Neural progenitor cell (in vitro differentiated cells): ENCODE data around the gene OPRD1. TPM values are rescaled to one million over a fixed set of nuclear protein-coding genes. Genes with fewer than 3 reads are reported as not detected.

Experiments used
- DNase-seq: peaks from one replicate; pipeline ENCODE4 v3.0.0-alpha.2; 2016; ENCODE audit warnings: low spot score
- H2AFZ ChIP-seq: fragments of 200-600 bp; sonication (generic); replicated peaks from 2 replicates; pipeline ENCODE4 v1.6.1; 2016; ENCODE audit warnings: antibody characterized with exemption
- H3F3A ChIP-seq: fragments of 200-600 bp; sonication (generic); 2 replicates; pipeline ENCODE4 v1.6.1; 2016; ENCODE audit warnings: antibody characterized with exemption, low read depth
- H3K27ac ChIP-seq: fragments of 200-600 bp; sonication (generic); 2 replicates; pipeline ENCODE4 v1.5.1; 2016; ENCODE audit warnings: mild to moderate bottlenecking
- H3K27me3 ChIP-seq: fragments of 200-600 bp; sonication (generic); 2 replicates; pipeline ENCODE4 v1.6.1; 2016; ENCODE audit warnings: mild to moderate bottlenecking, moderate library complexity
- H3K36me3 ChIP-seq: fragments of 200-600 bp; sonication (generic); 2 replicates; pipeline ENCODE4 v1.5.1; 2016
- H3K4me1 ChIP-seq: fragments of 200-600 bp; sonication (generic); 2 replicates; pipeline ENCODE4 v1.6.1; 2016; ENCODE audit warnings: mixed run types
- H3K4me2 ChIP-seq: fragments of 200-600 bp; sonication (generic); 2 replicates; pipeline ENCODE4 v1.6.1; 2016
- H3K4me3 ChIP-seq: fragments of 200-600 bp; sonication (generic); 2 replicates; pipeline ENCODE4 v1.5.1; 2016
- H3K79me2 ChIP-seq: fragments of 200-600 bp; sonication (generic); 2 replicates; pipeline ENCODE4 v1.6.1; 2016; ENCODE audit warnings: low read depth
- H3K9ac ChIP-seq: fragments of 200-600 bp; sonication (generic); 2 replicates; pipeline ENCODE4 v1.6.1; 2016
- H3K9me3 ChIP-seq: fragments of 200-600 bp; sonication (generic); 2 replicates; pipeline ENCODE4 v1.5.1; 2016; ENCODE audit warnings: low read depth
- H4K20me1 ChIP-seq: fragments of 200-600 bp; sonication (generic); 2 replicates; pipeline ENCODE4 v1.6.1; 2016; ENCODE audit warnings: low read depth
- H3K27ac Mint-ChIP-seq: 3 replicates; pipeline ENCODE4 v1.8.0; 2021; ENCODE audit warnings: mixed read lengths
- H3K27me3 Mint-ChIP-seq: 2 replicates; pipeline ENCODE4 v1.8.0; 2022; ENCODE audit warnings: low read depth, mild to moderate bottlenecking, inconsistent platforms, moderate library complexity, mixed read lengths; ENCODE audit not compliant: insufficient read depth
- H3K36me3 Mint-ChIP-seq: 3 replicates; pipeline ENCODE4 v1.8.0; 2021; ENCODE audit warnings: mixed read lengths
- H3K4me1 Mint-ChIP-seq: 3 replicates; pipeline ENCODE4 v1.8.0; 2021; ENCODE audit warnings: mixed read lengths
- H3K4me3 Mint-ChIP-seq: 3 replicates; pipeline ENCODE4 v1.8.0; 2021; ENCODE audit warnings: mild to moderate bottlenecking, moderate library complexity, mixed read lengths
- H3K9me3 Mint-ChIP-seq: 3 replicates; pipeline ENCODE4 v1.8.0; 2020; ENCODE audit warnings: mixed read lengths
- CTCF ChIP-seq: fragments of 200-600 bp; sonication (generic); IDR thresholded peaks from 2 replicates; pipeline ENCODE4 v1.5.1; 2017; ENCODE audit warnings: antibody characterized with exemption, mild to moderate bottlenecking
- EZH2 ChIP-seq: fragments of 200-600 bp; sonication (generic); IDR thresholded peaks from 2 replicates; pipeline ENCODE4 v1.6.1; 2017; ENCODE audit warnings: antibody characterized with exemption, mild to moderate bottlenecking, moderate library complexity
- EZH2phosphoT487 ChIP-seq: fragments of 200-600 bp; sonication (generic); IDR thresholded peaks from 2 replicates; pipeline ENCODE4 v1.6.1; 2017; ENCODE audit warnings: antibody characterized with exemption
- total RNA-seq: library from RNA; depleted of rRNA; stranded (reverse); fragments of >200 nt; gene quantifications from 2 replicates; pipeline ENCODE4 v1.2.3, GENCODE V29; 2015; ENCODE audit warnings: low replicate concordance

OPRD1 gene
- total RNA-seq, 1 donor from 2014 or later, result 0.37 TPM

GRCh38 chr1:28855046-28855445 is 43.1 kb downstream of the OPRD1 start:
- Histone ChIP-seq H3K4me3 (no peak overlapping the region), H3K36me3 (no peaks in the 10 kb centered on the region), H2AFZ (no peak overlapping the region), H3K9ac (no peak overlapping the region), H3K4me1 (peaks cover 14% of the 10 kb centered on the region), H3K79me2 (no peaks in the 10 kb centered on the region), H3K27me3 (no peaks in the 10 kb centered on the region), H3K4me2 (no peak overlapping the region), H3K27ac (no peak overlapping the region), H4K20me1 (no peaks in the 10 kb centered on the region), H3F3A (peaks cover 7% of the 10 kb centered on the region), H3K9me3 (no peaks in the 10 kb centered on the region)
- Mint-ChIP-seq H3K4me1 (peaks cover 13% of the 10 kb centered on the region), H3K4me3 (no peak overlapping the region), H3K36me3 (no peaks in the 10 kb centered on the region), H3K27ac (no peak overlapping the region), H3K27me3 (no peaks in the 10 kb centered on the region), H3K9me3 (no peaks in the 10 kb centered on the region)
- no peak for TF ChIP-seq EZH2phosphoT487
- TF ChIP-seq CTCF, result no peak
- no peak for TF ChIP-seq EZH2
- DNase-seq, result no peak

DNA sequence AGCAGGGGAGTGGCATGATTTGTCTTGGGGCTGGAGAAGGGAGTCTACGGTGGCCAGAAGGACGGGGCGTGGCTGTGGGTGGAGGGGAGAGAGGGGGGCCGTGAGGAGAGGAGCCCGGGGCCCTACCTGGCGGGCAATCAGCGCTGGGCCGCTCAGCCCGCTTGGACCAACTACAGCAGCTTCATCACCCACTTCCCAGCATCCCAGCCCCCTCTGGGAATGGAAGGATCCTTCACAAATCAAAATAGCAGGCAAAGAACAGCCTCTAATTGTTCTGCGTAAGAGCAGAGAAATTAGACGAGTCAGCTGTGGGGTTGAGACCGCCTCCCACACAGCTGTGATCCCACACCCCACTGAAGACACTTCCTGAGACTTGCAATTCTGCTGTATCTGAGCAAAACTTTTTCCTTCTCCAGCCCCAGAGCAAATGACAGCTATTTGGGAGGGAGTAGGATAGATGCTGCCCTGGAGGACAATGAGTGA is 43.5 kb downstream of the OPRD1 start:
- no peak for TF ChIP-seq CTCF
- no peak for TF ChIP-seq EZH2
- TF ChIP-seq EZH2phosphoT487, result no peak
- no peak overlapping the region for H2AFZ ChIP-seq

DNA sequence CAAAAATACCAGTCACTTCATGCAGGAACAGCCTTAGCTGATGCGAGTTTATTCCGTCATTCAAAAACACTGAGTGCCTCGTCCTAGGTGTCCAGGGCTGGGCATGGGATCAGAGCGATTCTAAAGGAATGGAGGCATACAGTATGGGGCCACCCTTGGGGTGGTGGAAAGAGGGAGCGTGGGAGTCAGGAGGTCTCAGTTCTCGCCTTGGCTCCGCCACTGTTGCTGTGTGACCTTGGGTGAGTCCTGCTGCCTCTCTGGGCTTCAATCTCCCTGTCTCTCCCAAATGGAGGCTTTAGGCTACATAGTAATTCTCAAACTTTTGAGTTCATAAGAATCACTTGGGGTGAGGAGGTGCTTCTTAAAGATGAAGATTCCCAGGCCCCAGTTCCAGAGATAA is 44.0 kb downstream of the OPRD1 start:
- H3K4me3 ChIP-seq, result no peak overlapping the region
- H3F3A ChIP-seq, result peaks cover 7% of the 10 kb centered on the region
- peaks cover 14% of the 10 kb centered on the region for H3K4me1 ChIP-seq
- H4K20me1 ChIP-seq, result no peaks in the 10 kb centered on the region
- H2AFZ ChIP-seq, result no peak overlapping the region
- H3K27me3 Mint-ChIP-seq, result no peaks in the 10 kb centered on the region
- TF ChIP-seq EZH2, result no peak
- TF ChIP-seq CTCF, result no peak
- no peak for TF ChIP-seq EZH2phosphoT487
- no peaks in the 10 kb centered on the region for H3K36me3 Mint-ChIP-seq
- H3K27me3 ChIP-seq, result no peaks in the 10 kb centered on the region
- no peak overlapping the region for H3K27ac ChIP-seq
- no peak overlapping the region for H3K27ac Mint-ChIP-seq
- no peaks in the 10 kb centered on the region for H3K9me3 Mint-ChIP-seq
- no peaks in the 10 kb centered on the region for H3K9me3 ChIP-seq
- H3K4me1 Mint-ChIP-seq, result peaks cover 15% of the 10 kb centered on the region
- H3K4me3 Mint-ChIP-seq, result no peak overlapping the region
- no peak overlapping the region for H3K9ac ChIP-seq
- H3K4me2 ChIP-seq, result no peak overlapping the region
- no peaks in the 10 kb centered on the region for H3K79me2 ChIP-seq
- no peaks in the 10 kb centered on the region for H3K36me3 ChIP-seq
- DNase-seq, result no peak

More for the DNA sequence above, 43.5 kb downstream of the OPRD1 start:
- Histone ChIP-seq H3K9ac (no peak overlapping the region), H3K27ac (no peak overlapping the region), H3K36me3 (no peaks in the 10 kb centered on the region), H3K4me1 (peaks cover 14% of the 10 kb centered on the region), H3F3A (peaks cover 7% of the 10 kb centered on the region), H3K27me3 (no peaks in the 10 kb centered on the region), H3K4me3 (no peak overlapping the region), H4K20me1 (no peaks in the 10 kb centered on the region), H3K4me2 (no peak overlapping the region), H3K79me2 (no peaks in the 10 kb centered on the region), H3K9me3 (no peaks in the 10 kb centered on the region)
- no peaks in the 10 kb centered on the region for H3K36me3 Mint-ChIP-seq
- peaks cover 13% of the 10 kb centered on the region for H3K4me1 Mint-ChIP-seq
- no peak for DNase-seq
- no peaks in the 10 kb centered on the region for H3K9me3 Mint-ChIP-seq
- H3K4me3 Mint-ChIP-seq, result no peak overlapping the region
- no peaks in the 10 kb centered on the region for H3K27me3 Mint-ChIP-seq
- H3K27ac Mint-ChIP-seq, result no peak overlapping the region
